Neuron (in vitro differentiated cells): ENCODE results near the gene PRTN3.

Experiments
- H2AFZ ChIP-seq: one replicate; pipeline ENCODE4 v1.6.1; 2013; ENCODE audit warnings: low read depth, mild to moderate bottlenecking, inconsistent platforms, low read length, moderate library complexity
- H3K27me3 ChIP-seq: one replicate; pipeline ENCODE4 v1.6.1; 2013; ENCODE audit warnings: low read length; ENCODE audit not compliant: insufficient read depth
- H3K36me3 ChIP-seq: one replicate; pipeline ENCODE4 v1.6.1; 2013; ENCODE audit warnings: low read length; ENCODE audit not compliant: insufficient read depth
- H3K4me1 ChIP-seq: one replicate; pipeline ENCODE4 v1.6.1; 2013; ENCODE audit warnings: low read length; ENCODE audit not compliant: insufficient read depth
- H3K4me3 ChIP-seq: 2 replicates; pipeline ENCODE4 v1.5.1; 2013; ENCODE audit warnings: mild to moderate bottlenecking, low read length, moderate library complexity
- H3K9me3 ChIP-seq: one replicate; pipeline ENCODE4 v1.6.1; 2013; ENCODE audit warnings: low read length

The PRTN3 gene

DNA sequence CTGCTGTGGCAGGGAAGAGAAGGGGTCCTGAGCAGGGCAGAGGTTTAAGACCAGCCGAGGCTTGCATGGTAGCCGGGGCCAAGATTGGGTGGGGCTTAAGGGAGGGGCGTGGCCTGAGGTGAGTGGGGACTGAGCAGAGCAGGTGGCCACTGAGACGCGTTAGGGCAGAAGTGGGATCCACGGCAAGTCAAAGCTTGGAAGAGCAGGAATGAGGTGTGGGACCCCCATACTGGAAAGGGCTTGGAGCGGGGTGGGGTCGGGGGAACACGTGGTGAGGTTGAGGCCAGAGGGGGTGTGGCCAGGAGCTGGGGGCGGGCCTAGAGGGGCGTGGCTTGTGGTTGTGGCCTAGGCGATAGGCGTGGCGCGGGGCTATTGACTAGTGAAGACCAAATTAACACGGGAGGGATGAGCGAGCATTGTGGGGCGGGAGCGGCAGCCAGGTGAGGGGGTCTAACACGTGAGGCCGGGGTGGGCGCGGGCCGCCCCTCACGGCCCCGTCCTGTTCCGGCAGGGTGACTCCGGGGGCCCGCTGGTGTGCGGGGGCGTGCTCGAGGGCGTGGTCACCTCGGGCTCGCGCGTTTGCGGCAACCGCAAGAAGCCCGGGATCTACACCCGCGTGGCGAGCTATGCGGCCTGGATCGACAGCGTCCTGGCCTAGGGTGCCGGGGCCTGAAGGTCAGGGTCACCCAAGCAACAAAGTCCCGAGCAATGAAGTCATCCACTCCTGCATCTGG lies 21.9 kb downstream of the PRTN3 start:
- Histone ChIP-seq H3K27me3 (peaks cover 2% of the 10 kb centered on the region), H3K36me3 (peaks cover 7% of the 10 kb centered on the region), H2AFZ (no peak overlapping the region), H3K4me1 (peaks cover 2% of the 10 kb centered on the region), H3K9me3 (no peaks in the 10 kb centered on the region), H3K4me3 (no peak overlapping the region)

DNA sequence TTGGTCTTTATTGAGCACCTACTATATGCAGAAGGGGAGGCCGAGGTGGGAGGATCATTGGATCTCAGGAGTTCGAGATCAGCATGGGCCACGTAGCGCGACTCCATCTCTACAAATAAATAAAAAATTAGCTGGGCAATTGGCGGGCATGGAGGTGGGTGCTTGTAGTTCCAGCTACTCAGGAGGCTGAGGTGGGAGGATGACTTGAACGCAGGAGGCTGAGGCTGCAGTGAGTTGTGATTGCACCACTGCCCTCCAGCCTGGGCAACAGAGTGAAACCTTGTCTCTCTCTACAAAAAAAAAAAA lies 22.5 kb downstream of the PRTN3 start:
- H2AFZ ChIP-seq: no peak overlapping the region
- H3K4me1 ChIP-seq: peaks cover 2% of the 10 kb centered on the region
- peaks cover 13% of the 10 kb centered on the region for H3K36me3 ChIP-seq
- H3K4me3 ChIP-seq: no peak overlapping the region
- peaks cover 2% of the 10 kb centered on the region for H3K27me3 ChIP-seq
- H3K9me3 ChIP-seq: peaks cover 1% of the 10 kb centered on the region

DNA sequence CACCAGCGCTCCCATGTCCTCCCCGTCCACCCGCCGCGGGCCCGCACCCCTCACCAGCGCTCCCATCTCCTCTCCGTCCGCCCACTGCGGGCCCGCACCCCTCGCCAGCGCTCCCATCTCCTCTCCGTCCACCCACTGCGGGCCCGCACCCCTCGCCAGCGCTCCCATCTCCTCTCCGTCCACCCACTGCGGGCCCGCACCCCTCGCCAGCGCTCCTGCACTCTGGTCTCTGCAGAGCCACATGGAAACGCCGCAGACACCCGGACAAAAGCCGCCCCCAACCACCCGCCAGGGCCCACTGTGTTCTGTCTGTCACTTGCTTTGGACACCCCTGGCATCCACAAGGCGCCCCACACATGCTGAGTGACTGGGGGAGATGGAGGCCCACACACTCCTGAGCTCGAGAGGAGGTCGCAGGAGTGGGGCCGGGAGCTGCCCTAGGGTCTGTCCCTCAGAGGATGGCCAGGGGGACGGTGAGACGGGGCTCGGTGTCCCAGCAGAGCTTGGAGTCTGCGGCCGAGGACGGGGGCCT lies 26.0 kb downstream of the PRTN3 start:
- Histone ChIP-seq H3K4me1 (no peaks in the 10 kb centered on the region), H3K27me3 (no peaks in the 10 kb centered on the region)

DNA sequence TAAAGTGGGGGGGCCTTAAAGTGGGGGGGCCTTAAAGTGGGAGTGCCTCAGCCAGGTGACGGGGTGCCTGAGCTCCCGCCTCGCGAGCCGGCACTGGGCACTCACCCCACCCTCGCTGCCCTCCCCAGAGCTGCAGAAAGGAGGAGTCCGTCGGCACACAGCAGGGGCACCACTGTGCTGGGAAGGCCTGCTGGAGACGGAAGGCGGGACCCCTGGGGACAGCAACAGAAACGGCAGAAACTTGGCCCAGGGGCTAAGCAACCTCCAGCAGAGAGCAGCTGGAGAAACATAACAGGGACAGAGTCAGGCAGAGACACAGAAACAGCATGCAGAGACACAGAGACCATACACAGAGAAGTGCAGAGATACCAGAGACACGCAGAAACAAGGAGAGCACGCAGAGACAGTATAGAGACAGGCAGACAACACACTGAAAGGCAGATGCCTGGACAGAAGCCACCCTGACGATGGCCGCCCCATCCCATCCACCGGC lies 26.5 kb downstream of the PRTN3 start:
- H3K27me3 ChIP-seq: no peaks in the 10 kb centered on the region
- peaks cover 4% of the 10 kb centered on the region for H3K9me3 ChIP-seq
- H3K4me3 ChIP-seq: no peak overlapping the region
- H3K36me3 ChIP-seq: peaks cover 43% of the 10 kb centered on the region
- H3K4me1 ChIP-seq: no peaks in the 10 kb centered on the region
- H2AFZ ChIP-seq: no peak overlapping the region

More for the DNA sequence above, 26.0 kb downstream of the PRTN3 start:
- H2AFZ ChIP-seq: no peak overlapping the region
- H3K36me3 ChIP-seq: peaks cover 41% of the 10 kb centered on the region
- no peak overlapping the region for H3K4me3 ChIP-seq
- H3K9me3 ChIP-seq: peaks cover 4% of the 10 kb centered on the region

DNA sequence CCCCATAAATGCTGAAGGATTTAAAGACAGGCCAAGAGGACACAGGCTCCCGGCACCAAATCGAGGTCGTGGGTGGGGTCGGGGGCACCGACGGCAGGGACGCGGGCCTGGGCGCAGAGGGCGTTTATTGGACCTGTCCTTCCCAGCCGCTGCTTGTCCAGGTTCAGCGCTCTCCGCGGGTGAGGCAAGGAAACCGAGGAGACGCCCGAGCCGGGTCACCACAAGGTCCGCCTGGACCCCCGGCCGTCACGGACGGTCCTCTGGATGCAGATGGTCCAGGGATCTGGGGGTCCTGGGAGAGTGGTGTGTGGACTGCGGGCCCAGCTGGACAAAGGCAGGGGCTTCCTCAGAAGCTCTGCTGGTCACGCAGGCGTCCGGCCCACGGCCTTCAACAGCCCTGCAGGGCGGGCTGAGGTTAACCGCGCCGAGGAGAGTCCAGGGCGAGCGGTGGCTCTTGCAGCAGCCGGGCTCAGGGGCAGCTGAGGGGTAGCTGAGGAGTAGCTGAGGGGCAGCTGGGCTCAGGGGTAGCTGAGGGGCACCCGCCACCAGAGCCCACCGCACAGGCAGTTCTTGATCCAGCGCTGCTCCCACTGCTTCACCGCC lies 27.2 kb downstream of the PRTN3 start:
- Histone ChIP-seq H3K4me1 (no peaks in the 10 kb centered on the region), H3K27me3 (no peaks in the 10 kb centered on the region), H2AFZ (no peak overlapping the region), H3K36me3 (peaks cover 44% of the 10 kb centered on the region), H3K9me3 (peaks cover 4% of the 10 kb centered on the region), H3K4me3 (no peak overlapping the region)

DNA sequence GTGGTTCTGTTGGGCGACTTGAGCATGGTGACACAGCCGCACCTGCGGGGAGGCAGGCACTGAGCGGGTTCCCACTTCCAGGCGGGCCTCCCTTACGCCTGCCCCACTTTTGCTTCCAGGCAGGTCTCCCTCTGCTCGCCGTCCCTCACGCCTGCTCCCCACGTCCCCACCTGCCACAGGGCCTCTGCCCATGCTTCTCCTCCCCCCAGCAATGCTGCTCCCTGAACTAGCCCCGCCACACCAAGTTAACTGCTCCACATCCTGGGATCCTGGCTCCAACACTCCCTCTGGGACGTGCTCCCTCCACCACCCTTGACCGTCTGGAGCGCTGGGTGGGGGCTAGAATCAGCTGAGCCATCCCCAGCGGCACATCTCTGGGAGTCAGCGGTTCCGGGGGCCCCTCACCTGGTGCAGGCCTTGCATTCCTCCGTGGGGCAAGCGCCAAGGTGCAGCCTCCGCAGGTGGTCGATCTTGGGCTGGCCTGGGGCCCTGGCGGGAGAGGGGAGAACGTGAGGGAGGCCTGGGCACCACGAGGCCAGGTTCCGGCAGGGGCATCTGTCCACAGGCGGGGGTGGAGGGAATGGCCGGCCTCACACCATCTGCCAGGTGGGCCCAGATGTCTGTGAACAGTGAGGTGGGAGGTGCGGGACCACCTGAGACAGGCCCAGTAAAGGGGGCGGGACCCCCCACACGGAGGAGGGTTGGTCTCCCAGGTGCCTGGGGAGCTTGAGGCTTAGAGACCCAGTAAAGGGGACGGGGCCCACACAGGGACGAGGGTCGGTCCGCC lies 27.9 kb downstream of the PRTN3 start:
- Histone ChIP-seq H3K4me1 (no peaks in the 10 kb centered on the region), H3K4me3 (no peak overlapping the region), H3K36me3 (peaks cover 48% of the 10 kb centered on the region), H3K27me3 (no peaks in the 10 kb centered on the region), H2AFZ (no peak overlapping the region), H3K9me3 (peaks cover 4% of the 10 kb centered on the region)

DNA sequence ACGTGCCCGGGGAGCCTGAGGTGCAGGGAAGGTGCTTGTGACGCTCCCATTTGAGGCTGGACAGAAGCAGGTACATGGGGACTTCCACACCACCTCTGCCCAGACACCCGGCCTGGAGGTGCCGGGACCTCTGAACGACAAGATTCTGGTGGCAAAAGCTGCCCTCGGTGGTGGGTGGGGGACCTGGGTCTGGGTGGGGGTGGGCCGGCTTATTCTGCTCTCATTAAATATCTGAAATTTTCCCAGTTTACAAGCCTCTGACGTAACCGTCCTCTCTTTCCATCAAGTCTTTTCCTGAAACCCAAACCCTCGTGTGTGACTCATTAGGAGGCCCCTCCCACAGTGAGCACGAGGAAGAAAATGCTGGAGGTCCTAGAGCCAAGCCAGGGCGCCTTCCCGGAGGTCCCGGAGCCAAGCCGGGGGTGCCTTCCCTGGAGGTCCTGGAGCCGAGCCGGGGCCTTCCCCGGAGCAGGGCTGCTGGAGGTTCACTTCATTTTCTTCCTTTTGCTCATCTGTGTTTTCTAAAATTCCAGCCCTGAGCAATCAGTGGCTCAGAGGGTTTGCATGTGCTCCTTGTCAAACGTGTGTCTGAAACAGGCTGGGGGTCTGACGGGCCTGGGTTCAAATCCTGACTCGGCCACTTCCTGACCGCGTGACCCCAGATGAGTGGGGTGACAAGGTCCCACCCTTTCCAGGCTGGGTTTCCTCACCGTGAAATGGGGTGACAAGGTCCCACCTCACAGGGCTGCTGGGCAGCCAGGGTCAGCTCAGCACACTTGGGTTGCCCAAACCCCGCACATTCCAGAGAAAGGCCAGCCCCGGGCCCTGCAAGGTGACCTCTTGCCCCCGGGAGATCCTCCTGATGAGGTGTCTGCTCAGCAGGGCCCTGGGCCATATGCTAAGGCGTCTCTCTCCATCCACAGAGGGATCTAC lies 28.7 kb downstream of the PRTN3 start:
- no peak overlapping the region for H3K4me3 ChIP-seq
- H3K4me1 ChIP-seq: no peaks in the 10 kb centered on the region
- H2AFZ ChIP-seq: no peak overlapping the region
- no peaks in the 10 kb centered on the region for H3K27me3 ChIP-seq
- peaks cover 4% of the 10 kb centered on the region for H3K9me3 ChIP-seq
- peaks cover 53% of the 10 kb centered on the region for H3K36me3 ChIP-seq

DNA sequence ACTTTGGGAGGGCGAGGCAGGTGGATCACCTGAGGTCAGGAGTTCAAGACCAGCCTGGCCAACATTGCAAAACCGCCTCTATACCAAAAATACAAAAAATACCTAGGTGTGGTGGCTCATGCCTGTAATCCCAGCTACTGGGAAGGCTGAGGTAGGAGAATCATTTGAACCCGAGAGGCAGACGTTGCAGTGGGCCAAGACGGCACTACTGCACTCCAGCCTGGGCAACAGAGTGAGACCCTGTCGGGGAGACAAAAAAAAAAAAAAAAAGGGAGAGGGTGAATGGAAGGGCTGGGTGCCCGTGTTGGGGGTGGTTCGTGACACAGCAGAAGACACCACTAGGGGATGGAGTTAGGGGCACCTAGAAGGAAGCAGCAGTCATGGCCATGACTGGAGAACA lies 29.5 kb downstream of the PRTN3 start:
- Histone ChIP-seq H3K4me3 (no peak overlapping the region), H3K4me1 (no peaks in the 10 kb centered on the region), H3K27me3 (no peaks in the 10 kb centered on the region), H3K36me3 (peaks cover 58% of the 10 kb centered on the region), H3K9me3 (peaks cover 4% of the 10 kb centered on the region), H2AFZ (no peak overlapping the region)

DNA sequence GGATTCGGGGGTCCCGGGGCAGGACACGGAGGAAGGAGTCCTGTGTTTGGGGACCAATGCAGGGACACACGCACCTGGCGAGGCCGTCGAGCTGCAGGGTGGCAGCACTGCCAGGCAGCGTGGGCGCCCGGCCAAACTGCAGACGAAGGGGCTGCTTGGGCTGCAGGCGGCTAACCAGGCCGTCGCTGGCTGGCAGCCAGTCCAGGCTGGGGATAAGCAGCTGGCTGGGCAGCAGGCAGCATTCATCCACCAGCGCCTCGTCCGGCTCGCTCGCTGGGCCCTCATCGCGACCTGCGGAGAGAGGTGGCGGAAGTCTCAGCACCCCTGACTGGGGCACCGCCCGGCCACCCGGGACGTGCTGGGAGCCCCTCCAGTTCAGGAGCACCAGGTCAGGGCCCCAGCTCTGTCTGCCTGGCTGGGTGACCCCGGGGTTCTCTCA lies 30.2 kb downstream of the PRTN3 start:
- H3K4me1 ChIP-seq: no peaks in the 10 kb centered on the region
- H3K4me3 ChIP-seq: no peak overlapping the region
- no peak overlapping the region for H2AFZ ChIP-seq
- H3K36me3 ChIP-seq: peaks cover 64% of the 10 kb centered on the region
- H3K9me3 ChIP-seq: peaks cover 4% of the 10 kb centered on the region
- H3K27me3 ChIP-seq: no peaks in the 10 kb centered on the region

DNA sequence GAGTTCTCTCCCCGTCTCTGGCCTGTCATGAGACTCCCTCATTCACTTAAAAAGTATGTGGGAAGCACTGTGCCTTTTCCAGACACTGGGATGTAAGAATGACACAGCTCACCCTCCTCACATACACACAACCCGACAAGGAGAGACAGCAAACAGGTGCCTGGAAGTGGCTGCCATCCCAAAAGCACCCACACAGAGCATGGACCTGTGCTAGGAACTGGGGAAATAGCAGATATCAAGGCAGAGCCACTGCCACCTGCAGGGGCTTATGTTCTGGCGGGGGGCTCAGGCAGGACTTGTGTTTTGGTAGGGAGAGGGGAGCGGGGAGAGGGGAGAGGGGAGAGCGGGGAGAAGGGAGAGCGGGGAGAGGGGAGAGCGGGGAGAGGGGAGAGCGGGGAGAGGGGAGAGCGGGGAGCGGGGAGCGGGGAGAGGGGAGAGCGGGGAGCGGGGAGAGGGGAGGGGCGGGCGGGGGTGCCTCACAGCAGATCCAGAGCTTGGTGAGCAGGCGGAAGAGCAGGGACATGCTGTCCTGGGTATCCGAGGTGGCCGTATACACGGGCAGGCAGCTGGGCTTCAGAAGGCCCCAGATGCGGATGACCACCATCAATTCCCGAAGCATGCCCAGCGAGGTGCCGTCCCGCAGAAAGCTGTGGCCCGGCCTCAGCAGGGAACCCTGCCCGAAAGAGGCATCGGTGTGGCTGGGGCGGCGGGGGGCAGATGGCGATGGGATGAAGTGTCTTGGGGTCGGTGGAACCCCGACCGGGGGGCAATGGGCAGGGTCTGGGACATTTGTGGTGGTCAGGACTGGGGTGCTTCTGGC lies 30.9 kb downstream of the PRTN3 start:
- peaks cover 4% of the 10 kb centered on the region for H3K9me3 ChIP-seq
- H3K36me3 ChIP-seq: peaks cover 68% of the 10 kb centered on the region
- H2AFZ ChIP-seq: no peak overlapping the region
- no peak overlapping the region for H3K4me3 ChIP-seq
- no peaks in the 10 kb centered on the region for H3K27me3 ChIP-seq
- H3K4me1 ChIP-seq: no peaks in the 10 kb centered on the region

DNA sequence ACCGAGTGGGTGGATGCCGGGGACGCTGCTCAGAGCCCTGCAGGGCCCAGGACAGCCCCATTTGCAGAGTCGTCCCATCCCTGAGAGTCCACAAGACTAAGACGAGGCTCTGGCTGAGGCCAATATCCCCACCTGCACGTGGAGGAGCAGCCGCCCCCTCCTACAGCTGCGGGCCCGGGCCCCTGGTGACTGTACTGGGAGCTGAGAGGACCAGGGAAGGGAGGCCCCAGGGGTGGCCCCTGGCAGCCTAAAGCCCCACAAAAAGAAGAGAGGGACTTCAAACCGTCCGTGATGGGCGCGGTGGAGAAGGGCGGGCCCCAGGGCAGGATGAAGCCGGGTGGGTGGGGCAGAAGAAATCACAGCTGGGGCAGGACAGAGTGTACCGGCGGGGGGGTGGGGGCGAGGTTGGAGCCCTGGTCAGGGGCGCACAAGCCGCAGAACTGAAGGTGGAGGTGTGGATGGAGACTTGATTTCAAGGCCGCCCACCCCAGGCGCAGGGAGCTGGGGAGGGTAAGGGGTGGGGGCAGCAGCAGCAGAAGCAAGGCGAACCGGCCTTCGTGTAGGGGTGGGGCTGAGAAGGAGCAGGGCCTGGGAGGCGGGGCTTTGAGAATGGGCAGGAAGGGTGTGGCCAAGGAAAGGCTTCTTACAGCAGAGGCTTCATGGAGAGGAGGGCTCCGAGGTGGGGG lies 31.6 kb downstream of the PRTN3 start:
- Histone ChIP-seq H3K9me3 (peaks cover 4% of the 10 kb centered on the region), H3K4me1 (no peaks in the 10 kb centered on the region), H2AFZ (no peak overlapping the region), H3K27me3 (no peaks in the 10 kb centered on the region), H3K4me3 (no peak overlapping the region), H3K36me3 (peaks cover 71% of the 10 kb centered on the region)
